HG03520 (cell line): ENCODE measurements around the gene MYMK.

Experiments
- ATAC-seq: cut with Tn5 transposase; IDR thresholded peaks from one replicate; pipeline ENCODE4 v1.9.1; 2021; ENCODE audit warnings: mild to moderate bottlenecking, moderate library complexity; ENCODE audit not compliant: unreplicated experiment

The MYMK gene

GRCh38 chr9:133558191-133559126 lies 33.7 kb upstream of the MYMK start:
- no peak for ATAC-seq

GRCh38 chr9:133557581-133557980 lies 32.8 kb upstream of the MYMK start:
- ATAC-seq, result no peak

- no peak for ATAC-seq
Measured at GRCh38 chr9:133556354-133556753, 31.6 kb upstream of the MYMK start.

GRCh38 chr9:133554729-133555128 lies 30.0 kb upstream of the MYMK start:
- no peak for ATAC-seq

GRCh38 chr9:133553973-133554713 lies 29.4 kb upstream of the MYMK start:
- ATAC-seq, result no peak

- ATAC-seq, result no peak
Measured at GRCh38 chr9:133553123-133553522, 28.4 kb upstream of the MYMK start.

GRCh38 chr9:133552236-133552635 lies 27.5 kb upstream of the MYMK start:
- ATAC-seq, result no peak

GRCh38 chr9:133551446-133551845 lies 26.7 kb upstream of the MYMK start:
- ATAC-seq, result no peak

- no peak for ATAC-seq
Measured at GRCh38 chr9:133547116-133547515, 22.4 kb upstream of the MYMK start.

- ATAC-seq, result no peak
Measured at GRCh38 chr9:133546287-133546680, 21.5 kb upstream of the MYMK start.

GRCh38 chr9:133545494-133546286 lies 20.9 kb upstream of the MYMK start:
- ATAC-seq, result no peak

GRCh38 chr9:133543772-133544467 lies 19.2 kb upstream of the MYMK start:
- ATAC-seq, result no peak

GRCh38 chr9:133542002-133542401 lies 17.2 kb upstream of the MYMK start:
- ATAC-seq, result no peak

- ATAC-seq, result no peak
Measured at GRCh38 chr9:133540698-133541025, 15.9 kb upstream of the MYMK start.

- no peak for ATAC-seq
Measured at GRCh38 chr9:133539991-133540697, 15.4 kb upstream of the MYMK start.

- ATAC-seq, result no peak
Measured at GRCh38 chr9:133538851-133539833, 14.4 kb upstream of the MYMK start.

GRCh38 chr9:133538176-133538575 lies 13.4 kb upstream of the MYMK start:
- no peak for ATAC-seq

- ATAC-seq, result no peak
Measured at GRCh38 chr9:133537257-133537656, 12.5 kb upstream of the MYMK start.

- no peak for ATAC-seq
Measured at GRCh38 chr9:133536536-133536935, 11.8 kb upstream of the MYMK start.
